CD4-positive, alpha-beta T cell treated with Interleukin-6 at 100 ng/mL for 8 hours (primary cell): Measurements from ENCODE around the gene TSPAN3.

ENCODE experiments used
- DNase-seq: peaks from one replicate; pipeline ENCODE4 v3.0.0-alpha.2; 2020; ENCODE audit warnings: mixed read lengths, low spot score

Gene TSPAN3

DNA sequence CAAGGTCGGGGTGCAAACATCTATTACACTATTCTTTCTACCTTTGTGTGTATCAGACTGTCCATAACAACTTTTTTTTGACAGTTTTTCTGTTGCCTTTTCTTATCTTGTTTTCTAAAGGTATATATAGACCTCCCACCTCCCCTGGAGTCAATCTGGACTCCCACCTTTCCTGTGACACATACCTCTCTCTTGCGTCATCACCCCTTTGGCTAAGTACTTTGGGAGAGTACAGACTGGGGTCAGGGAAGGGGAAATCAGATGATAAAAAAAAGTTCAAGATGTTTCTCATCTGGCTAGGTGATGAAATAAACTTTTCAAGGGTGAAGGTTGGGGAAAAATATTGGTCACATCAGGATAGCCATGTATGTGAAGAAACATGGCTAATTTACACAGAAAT is 17.2 kb downstream of the TSPAN3 start:
- no peak for DNase-seq

DNA sequence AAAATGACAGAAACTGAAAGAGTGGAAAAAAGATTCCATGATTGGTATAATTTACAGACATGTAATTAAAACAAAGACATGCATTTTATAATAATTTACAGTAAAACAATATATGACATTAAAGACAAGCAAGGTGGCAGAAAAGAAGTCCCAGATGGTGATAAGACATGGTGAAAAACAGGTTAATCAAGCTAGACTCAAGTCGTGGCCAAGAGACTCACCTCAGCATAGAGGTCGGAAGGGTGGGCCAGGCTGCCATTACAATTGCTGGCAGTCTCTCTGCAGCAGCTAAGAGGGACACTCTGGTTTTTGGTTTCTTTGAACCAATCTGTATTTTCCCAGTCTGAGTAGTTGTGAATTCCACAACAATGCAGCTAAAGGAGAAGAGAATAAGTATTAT is 18.4 kb downstream of the TSPAN3 start:
- no peak for DNase-seq

DNA sequence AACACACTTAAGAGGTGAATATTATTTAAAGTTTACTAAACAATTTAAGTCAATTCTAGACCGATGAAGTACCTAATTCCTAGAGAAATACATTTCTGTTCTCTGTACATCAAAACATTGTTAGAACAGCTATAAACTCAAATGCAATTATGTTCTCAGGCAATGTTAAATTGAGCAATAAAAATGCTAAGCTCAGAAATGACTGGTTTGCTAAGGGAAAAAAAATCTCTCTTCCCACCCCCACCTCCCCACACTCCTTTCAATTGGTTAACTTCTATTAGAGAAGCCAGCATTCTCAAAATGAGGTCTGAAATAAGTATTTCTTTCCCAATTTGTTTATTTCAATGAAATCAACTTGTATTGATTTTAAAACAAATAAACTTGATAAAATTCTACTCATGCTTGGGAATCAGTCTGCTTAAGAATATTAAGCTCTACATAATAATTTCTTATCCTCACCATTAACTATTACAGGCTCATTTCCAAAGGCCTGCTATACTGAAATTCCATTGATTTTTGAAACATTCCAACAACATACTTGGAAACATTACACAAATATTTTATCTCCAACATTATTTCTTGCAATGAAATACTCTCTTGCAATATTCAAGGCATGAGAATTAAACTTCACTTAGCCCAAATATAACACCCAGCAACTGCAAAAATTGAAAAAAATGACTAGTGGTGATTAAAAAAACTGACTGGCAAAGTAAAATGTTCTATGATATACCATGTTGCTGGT is 22.6 kb downstream of the TSPAN3 start:
- DNase-seq = no peak

DNA sequence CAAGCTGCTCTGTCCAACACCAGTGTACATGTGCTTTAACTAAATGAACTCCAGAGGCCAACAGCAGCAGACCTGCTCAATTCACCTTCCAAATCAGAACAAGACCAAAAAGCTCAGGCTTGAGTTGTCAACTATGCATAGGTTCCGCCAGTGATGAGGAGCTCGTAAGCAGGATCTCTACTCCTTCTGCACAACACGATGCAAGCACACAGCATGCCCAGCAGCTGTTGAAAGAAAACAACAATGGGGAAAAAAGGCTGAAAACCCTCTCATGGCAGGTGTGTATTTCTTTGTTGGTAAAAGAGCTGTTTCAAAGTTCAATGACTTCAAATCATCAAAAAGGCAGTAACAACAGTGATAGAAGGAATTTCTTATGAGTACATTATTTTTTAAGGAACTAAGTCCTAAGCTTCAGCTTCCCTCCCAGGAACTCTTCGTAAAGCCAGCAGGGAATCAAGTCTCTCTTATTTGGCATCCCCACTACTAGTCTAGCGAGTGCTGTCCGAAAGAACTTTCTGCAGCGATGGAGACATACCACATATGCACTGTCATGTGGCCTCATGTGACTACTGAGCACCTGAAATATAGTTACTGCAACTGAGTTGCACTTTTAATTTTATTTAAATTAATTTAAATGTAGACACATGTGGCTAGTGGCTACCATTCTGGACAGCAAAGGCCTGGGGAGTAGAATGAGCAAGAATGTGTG is 24.1 kb downstream of the TSPAN3 start:
- DNase-seq = no peak

DNA sequence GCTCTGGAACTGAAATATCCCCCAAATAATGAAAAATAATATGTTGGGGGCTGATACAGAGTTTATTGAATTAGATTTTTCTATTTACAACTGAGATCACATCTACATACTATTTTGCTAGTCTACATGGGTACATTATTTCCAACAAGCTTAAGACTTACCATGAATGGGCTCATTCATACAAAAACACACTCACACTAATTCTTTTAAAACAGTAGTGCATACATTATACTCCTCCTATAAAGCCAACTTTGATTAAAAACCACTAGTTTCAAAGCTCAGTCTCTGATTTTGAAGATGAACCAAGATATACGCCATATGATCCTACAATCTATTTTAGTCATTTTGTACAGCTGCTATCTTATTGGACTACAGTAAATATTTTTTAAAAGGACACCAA is 24.9 kb downstream of the TSPAN3 start:
- no peak for DNase-seq

DNA sequence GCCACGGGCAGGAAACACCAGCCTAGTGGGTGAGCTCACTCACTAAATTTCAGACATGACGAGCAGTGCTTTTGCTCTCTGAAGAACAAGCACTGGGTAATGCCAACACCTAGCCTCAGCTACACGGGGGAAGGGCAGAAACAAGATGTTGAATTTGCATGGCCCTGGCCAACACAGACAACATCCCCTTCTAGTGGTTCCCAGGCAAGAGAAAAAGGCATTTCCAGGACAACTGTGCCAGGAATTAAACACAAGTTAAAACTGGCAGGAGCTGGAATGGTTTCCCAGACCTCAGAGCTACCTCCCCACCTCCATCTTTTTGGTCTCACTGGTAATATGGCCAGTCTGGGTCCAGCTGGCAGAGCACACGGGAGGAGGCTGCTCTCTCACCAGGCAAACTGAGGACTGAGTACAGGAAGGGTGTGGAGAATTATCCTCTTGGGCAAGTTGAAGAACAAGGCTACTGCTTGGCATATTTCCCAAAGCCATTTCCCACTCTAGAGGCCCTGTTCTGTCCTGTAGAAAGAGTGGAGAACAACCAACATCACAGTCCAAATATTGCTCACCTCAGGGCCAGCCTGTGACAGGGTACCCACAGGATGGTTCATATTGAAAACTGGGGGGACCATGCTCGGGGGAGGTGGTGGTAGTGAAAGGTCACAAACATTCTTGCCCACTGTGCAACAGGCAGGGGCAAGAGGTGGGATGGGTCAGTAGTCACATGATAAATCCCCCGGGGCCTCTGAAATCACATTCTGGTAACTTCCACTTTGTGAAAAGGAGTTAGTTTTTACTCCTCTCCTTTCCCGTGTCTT is 26.5 kb downstream of the TSPAN3 start:
- DNase-seq = no peak

DNA sequence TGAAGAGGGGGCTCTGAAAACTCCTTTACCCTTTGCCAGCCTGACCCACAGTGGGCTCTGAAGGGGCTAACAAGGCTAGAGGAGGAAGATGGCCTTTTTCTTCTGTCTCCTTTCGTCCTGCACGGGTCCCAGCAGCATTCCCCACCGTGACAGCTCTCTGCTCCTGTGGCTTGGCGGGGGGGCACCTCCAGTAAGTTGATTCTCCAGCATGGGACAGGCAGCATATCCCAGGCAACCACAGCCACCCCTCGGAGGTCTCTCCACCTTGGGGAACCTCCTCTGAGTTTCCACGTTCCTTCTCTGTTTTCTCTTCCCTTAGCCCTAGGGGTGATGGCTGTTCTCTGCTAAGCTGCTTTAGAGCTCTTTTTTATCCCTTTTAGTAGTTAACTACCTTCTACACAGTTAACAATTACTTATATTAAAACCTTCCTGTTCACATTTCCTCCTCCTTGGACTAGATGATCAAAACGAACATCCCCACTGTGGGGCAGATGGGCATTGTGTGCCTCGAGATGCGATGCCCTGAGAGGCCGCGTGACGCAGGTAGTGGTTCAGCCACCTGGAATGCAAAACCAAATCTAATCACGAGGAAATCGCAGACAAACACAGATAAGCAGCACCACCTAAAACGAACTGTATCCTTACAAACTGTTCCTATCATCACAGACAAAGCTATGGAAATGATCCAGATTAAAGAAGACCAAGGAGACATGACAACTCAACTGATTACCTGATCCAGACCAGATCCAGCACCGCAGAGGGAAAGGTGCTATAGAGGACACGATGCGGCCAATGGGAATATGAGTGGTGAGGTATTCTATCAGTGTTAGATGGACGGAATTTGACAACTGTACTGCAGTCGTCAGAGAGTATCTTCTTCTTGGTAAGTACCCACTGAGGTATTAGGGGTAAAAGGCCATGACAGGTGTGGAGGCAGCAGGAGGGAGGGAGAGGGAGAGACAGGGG is 27.7 kb downstream of the TSPAN3 start:
- no peak for DNase-seq

DNA sequence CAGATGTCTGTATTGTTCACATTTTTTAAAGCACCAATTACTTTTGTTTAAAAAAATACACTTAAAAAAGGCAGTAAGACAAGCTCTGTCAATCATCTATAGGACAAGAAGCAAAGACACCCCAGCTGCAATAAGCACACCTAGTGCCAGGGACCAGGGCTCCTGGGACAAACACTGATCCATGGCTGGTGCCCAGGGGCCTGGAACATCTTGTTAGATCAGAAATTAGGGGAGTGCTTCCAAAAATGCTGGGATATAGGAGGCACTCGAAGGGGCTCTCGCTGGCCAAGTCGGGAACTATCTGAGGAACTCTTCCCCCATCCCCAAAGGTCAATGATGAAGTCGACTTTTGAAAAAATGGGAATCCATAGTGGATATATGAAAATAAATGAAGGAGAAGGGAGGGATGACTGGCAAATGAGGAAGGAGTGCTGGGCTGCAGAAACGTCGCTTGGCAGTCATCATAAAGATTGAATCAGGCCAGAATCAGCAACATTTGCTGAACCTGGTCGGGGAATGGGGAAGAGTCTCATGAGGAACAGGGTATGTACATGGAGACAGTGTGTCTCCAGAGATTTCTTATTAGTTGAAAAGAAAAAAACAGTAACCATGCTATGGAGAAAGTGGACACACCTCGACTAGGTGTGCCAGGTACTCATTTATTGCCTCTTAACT is 28.5 kb downstream of the TSPAN3 start:
- DNase-seq = no peak

DNA sequence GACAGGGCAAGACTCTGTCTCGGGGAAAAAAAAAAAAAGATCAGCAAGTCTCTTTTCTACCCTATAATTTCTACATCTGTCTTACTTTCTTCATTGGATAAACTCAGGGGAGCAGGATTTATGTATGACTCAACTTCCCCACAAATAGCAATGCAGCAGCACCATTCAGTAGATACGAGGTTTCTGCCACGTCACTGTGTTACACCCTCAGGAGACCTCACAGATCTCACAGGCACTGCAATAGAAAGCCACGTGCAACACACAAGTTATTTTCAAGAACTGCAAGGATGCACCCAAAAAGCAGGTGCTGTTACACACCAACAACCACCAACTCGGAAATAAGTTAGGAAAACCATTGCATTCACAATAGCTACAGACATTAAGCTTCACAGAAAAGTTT is 30.2 kb downstream of the TSPAN3 start:
- DNase-seq = no peak

DNA sequence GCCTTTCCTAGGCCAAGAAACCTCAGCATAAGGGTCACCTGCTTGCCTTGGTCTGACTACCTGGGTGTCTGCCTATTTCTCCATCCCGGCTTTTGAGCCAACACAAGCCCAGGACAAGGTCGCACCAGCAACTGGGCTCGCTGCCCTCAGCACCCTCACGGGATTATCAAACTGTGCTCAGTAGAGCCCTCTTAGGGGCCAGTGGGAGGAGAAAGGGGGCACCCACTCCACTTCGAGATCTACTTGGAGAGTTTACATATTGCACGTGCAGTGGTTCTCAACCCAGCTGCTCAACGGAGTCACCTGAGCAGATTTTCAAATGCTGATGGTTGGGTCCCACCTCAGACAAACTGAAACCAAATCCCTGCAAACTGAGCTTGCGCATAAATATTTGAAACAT is 31.1 kb downstream of the TSPAN3 start:
- no peak for DNase-seq

DNA sequence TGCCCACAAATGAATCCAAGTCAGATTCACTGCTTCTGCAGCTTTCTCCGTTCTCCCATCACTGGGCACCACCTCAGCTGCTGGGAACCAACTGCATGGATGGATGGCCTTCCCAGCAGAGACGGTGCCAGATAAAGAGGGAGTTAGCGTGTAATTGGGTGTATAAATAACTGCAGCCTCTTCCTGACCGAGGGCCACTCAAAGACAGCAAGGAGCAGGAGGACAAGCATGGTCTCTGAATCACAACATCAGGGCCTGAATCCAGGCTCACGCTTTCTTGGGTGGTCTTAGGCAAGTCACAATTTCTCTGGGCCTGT is 31.7 kb downstream of the TSPAN3 start:
- DNase-seq = no peak

DNA sequence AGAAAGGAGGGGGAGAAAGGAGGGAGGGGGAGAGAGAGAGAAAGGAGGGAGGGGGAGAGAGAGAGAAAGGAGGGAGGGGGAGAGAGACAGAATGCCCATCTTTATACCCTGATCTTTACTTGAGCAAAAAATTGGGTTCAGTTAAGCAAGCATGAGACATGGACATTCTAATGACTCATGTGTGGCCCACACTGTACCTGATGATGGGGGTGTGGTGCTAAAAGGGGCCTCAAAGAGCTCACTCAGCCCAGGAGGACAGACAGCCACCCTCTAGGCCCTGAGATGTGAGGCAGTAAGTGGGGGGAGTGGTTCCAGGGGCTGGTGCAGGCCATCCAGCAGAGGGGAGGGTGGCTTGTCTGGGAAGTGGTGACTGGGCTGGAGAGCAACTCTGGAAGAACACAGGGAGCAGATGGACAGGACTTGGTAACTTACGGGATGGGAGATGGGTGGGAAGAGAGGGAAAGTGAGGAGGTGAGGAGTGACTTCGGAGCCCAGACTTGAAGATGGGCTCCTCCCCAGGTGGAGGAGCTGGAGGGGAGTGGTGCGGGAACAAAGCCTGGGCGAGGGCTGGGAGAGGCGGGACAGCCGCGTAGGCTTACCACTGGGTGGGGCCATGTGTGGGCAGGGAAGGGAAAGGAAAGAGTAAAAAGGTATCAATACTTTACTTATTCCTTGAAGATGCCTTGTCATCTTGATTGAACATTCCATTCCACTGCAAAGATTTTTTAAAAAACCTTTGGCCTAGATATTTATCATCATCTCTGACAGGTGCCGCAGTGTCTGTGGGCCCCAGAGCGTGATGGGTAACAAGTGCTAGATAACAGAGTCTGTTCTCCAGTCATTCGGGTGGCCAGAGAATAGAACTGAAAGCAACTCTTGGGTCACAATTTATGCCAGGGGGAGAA is 32.3 kb downstream of the TSPAN3 start:
- no peak for DNase-seq

DNA sequence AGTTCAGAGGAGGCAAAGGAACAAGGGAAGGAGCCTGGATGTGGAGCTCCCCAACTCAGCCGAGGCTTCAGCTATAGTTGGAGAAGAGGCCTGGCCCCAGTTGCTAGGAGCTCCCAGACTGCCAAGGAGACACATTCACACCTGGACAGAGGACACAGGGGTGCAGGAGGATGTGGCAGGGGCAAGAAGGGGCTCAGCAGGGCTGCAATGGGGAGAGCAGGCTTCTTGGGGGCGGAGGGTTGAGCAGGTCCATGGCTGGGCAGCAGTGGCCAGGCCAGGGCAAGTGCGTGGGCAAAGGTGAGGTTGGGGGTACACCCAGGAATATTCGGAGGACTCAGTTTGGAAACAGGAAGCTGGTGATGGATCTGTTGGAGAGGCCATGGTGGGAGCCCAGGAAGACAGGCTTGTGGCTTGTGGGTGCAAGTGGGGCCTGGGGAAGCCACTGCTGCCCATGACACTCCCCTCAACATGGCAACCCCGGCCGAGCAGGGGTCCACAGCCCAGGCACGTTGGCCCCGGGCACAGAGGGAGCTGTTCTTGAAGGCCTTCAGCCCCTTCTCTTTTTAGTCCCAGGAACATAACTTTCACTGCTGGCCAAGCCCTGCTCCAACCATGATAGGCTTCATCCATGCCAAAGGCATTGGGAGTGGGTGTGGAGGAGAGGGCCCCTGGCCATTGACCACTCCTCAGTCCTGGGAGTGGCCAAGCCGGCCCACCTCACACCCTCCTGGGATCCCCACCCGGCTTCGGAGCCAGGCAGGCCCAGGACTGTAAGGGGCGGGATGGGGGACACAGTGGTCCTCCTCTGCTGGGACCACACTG is 33.3 kb downstream of the TSPAN3 start:
- no peak for DNase-seq

DNA sequence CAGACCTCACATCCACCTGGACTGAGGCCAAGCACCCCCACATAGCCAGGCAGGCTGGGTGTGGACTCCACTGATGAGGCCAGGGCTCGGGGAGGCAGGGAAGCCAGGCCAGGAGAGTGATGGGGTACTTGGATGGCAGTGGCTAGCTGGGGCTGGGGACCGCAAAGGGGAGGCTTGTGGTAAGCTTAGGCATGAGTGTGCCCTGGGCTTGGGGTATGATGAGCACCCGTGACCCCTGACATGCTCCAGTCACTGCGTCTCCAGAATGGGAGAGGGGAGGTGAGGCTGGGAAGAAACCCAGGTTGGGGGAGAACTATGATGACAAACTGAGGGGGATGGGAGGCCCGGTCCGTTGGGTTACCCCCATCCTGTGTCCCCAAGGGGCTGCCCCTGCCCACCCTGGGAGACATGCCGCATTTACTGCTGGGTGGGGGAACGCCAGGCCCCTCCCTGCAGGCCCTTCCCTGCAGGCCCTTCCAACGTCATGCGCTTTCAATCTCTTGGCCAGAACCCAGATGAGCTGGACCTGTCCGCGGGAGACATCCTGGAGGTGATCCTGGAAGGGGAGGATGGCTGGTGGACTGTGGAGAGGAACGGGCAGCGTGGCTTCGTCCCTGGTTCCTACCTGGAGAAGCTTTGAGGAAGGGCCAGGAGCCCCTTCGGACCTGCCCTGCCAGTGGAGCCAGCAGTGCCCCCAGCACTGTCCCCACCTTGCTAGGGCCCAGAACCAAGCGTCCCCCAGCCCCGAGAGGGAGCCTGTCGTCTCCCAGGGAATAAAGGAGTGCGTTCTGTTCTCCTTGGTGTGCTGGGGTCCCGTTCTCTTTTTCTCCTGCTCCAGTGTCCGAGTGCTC is 34.1 kb downstream of the TSPAN3 start:
- no peak for DNase-seq

DNA sequence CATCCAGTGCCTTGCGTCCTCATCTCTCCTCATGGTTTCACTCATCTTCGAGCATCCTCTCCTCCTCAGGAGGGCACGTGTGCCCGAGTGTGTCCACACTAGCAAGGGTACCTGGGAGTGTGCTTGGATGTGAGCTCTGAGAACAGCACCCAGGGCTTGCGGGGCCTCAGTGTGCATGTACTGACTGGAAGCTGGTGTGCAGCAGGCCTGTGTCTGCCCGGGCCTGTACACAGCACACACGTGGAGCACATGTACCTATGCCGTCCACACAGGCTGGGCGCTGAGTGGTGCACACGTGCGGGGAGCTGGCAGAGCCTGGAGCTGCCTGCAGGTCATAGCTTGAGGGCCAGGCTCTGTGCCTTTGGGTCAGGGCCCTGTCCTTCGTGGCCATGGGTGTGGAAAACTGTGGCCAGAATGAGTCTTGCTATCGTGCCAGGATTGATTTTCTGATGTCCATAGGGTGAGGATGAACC is 34.9 kb downstream of the TSPAN3 start:
- DNase-seq = no peak

DNA sequence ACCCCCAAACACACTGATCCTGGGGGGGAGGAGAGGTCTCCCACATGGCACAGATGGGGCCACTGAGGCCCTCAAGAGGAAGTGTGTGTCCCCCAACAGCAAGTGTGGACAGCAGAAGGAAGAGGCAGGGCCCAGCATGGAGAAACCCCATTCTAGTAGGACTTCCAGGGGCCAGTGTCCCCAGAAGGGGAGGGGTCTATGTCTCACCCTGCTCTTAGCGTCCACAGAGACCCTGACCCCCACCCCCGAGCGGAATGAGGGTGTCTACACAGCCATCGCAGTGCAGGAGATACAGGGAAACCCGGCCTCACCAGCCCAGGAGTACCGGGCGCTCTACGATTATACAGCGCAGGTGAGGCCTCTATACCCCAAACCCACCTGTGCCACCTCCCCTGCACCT is 35.3 kb downstream of the TSPAN3 start:
- DNase-seq = no peak

DNA sequence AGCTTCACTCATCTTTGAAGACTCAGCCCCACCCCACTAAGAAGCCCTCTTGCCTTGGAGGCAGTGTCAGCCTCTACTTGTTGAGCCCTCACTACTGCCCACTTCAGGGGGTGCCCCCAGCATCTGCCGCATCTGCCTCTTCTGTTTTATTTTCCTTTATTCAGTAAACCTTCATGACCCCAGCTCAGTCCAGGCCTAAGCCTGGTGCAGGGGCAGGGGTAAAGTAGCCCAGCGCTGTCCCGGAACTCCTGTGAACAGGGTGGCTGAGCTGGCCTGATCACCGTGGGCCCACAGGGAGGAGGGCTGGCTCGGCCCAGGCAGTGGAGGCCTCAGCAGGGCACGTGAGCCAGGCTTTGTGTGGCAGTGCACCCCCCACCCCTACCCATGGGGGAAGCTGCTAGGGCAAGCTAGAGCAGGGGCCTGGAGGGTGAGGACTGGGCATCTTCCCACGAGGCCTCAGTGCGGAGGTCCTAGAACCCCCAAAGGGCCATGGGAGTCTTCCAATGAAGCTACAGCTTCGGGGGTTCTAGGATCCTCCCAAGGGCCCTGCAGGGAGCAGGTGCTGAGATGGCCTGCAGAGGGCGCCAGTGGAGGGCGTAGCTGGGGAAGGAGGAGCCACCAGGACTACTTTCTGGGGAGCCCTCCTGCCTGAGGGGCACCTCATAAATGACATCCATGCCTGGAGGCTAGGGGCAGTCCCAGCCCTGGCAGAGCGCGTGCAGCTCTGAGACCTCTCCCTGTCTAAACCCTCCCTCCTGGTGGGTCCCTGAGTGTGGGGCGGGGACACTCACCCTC is 36.0 kb downstream of the TSPAN3 start:
- no peak for DNase-seq
